NCI-H2171 treated with DMSO at 0.1 percent for 48 hours (cell line): ENCODE results near the gene GNE.

ENCODE experiments used
- DNase-seq: peaks from one replicate; lab custom pipeline; 2025; lab: John Stamatoyannopoulos, UW

Gene GNE

GRCh38 chr9:36169166-36169565, 89.1 kb downstream of the GNE start, which contains the start of gene CCIN:
Gene CCIN, plus strand, starts transcription at chr9:36169388. Its CDS starts 115 bp downstream, at chr9:36169503.
- DNase-seq, result no peak

- DNase-seq, result peak; percentile 46
Measured at GRCh38 chr9:36166168-36166927, 91.9 kb downstream of the GNE start.

DNA sequence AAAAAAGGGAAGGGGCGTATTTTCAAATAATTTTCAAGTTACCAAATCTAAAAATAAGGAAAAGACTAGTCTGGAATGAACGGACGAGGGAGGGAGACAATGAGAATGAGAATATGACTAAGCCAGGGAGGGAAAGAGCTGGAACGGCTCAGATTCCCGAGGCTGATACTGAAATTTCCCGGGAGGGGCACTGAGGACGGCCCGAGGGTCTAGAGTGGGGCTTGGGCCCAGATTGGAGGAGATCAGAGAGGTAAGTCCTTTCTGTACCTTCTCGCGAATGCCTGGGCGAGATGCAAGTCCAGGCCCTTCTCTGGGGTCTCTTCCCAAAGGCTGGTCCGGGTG, 92.5 kb downstream of the GNE start:
- no peak for DNase-seq

- no peak for DNase-seq
Measured at GRCh38 chr9:36164989-36165388, 93.3 kb downstream of the GNE start.
